ENCODE results near the gene HMOX1.

HMOX1 gene

DNA sequence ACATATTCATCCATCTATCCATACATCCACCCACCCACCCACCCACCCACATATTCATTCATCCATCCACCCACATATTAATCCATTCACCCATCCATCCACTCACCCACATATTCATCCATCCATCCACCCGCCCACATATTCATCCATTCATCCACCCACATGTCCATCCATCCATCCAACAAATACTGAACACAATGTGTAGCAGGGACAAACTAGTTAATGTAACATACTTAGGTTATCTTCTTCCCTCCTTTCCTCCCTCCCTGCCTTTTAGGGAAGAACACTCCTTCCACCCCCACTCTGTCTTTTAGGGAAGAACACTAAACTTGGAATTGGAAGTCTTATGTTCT, 58.4 kb downstream of the HMOX1 start:
- H3K4me3 ChIP-seq (ENCODE audit: low read length): no peak overlapping the region
- TF ChIP-seq, protein P1, sequence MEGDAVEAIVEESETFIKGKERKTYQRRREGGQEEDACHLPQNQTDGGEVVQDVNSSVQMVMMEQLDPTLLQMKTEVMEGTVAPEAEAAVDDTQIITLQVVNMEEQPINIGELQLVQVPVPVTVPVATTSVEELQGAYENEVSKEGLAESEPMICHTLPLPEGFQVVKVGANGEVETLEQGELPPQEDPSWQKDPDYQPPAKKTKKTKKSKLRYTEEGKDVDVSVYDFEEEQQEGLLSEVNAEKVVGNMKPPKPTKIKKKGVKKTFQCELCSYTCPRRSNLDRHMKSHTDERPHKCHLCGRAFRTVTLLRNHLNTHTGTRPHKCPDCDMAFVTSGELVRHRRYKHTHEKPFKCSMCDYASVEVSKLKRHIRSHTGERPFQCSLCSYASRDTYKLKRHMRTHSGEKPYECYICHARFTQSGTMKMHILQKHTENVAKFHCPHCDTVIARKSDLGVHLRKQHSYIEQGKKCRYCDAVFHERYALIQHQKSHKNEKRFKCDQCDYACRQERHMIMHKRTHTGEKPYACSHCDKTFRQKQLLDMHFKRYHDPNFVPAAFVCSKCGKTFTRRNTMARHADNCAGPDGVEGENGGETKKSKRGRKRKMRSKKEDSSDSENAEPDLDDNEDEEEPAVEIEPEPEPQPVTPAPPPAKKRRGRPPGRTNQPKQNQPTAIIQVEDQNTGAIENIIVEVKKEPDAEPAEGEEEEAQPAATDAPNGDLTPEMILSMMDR (IDR thresholded peaks at IDR 0.05; ENCODE audit: insufficient read depth, low read depth, low read length, missing control alignments): no peak
- DNase-seq (ENCODE audit: low read depth): no peak

DNA sequence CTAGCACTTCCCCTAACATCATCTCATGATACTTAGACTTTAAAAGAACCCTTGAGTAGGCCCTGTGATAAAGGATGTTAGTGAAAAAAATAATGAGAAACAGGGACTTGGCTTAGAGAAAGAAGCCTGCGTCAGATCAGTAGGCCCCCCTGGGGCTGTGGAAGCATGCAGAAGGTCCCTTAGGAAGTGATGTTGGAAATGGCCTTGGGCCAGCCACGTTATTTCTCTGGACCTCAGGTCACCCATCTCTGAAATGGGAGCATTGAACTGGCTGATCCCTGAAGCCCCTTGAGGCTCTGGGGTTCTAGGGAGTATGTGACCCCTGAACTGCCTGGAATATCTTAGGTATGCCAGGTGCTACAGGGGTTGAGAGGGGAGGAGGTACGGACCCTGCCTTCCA, 59.2 kb downstream of the HMOX1 start:
- H3K4me3 ChIP-seq (ENCODE audit: low read length): no peak overlapping the region
- TF ChIP-seq, protein P1 (IDR thresholded peaks at IDR 0.05; ENCODE audit: insufficient read depth, low read depth, low read length, missing control alignments): no peak
- no peak for DNase-seq (ENCODE audit: low read depth)

DNA sequence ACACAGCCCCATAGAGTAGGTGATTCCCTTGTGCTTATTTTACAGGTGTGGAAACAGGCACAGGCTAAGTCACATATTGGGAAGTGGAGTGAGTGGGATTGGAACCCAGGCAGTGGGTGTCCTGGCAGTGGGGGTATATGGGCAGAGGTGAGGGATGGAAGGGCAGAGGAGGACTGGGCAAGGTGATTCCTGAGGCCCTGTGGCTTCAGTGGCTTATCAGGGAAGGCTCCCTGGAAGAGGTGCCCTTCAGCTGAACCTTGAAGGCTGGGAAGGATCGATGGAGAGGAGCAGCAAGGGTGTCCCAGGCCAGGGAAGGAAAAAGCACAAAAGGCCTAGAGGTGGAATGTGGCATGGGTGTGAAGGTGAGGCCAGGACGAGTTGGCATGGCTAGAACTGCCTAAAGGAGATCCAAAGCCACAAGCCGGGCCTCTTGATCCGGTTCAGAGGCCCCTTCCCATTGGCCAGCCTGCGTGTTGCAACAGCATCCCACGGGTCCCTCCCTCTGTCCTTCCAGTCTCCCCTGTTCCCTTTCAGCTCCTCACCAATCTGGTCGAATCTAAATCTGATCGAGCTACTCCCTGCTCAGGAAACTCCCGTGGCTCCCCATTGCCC, 60.7 kb downstream of the HMOX1 start:
- DNase-seq (ENCODE audit: low read depth): no peak
- no peak overlapping the region for H3K4me3 ChIP-seq (ENCODE audit: low read length)
- TF ChIP-seq, protein P1 (IDR thresholded peaks at IDR 0.05; ENCODE audit: insufficient read depth, low read depth, low read length, missing control alignments): no peak

DNA sequence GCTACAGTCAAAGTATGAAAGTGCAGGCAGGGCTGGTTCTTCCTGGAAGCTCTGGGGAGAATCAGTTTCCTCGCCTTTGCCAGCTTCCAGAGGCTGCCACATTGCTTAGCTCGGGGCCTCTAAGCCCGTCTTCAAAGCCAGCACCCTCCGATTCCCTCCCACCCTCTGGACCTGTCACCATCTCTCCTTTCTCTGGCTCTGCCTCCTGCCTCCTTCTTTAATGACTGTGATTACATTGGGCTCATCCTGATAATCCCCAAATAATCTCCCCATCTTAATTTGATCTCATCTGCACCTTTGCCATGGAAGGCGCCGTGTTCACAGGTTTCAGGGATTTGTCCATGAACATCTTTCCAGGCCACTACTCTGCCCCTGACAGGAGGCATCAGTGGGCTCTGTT, 61.6 kb downstream of the HMOX1 start:
- DNase-seq (ENCODE audit: low read depth): no peak
- TF ChIP-seq, protein P1 (IDR thresholded peaks at IDR 0.05; ENCODE audit: insufficient read depth, low read depth, low read length, missing control alignments): no peak
- no peak overlapping the region for H3K4me3 ChIP-seq (ENCODE audit: low read length)

DNA sequence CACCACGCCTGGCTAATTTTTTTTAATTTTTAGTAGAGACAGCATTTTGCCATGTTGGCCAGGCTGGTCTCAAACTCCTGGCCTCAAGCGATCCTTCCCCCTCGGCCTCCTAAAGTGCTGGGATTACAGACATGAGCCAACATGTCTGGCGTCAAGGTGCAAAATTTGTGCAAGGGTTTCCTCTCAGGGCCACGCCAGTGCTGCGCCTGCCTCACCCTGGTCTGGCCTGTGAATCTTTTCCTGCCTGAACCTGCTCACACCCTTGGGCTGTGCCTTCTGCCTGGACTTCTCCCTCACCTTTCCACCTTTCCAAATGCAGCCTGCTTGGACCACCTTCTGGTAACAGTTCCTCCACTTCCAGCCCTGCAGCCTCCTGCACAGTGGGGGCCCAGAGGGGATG, 62.4 kb downstream of the HMOX1 start:
- TF ChIP-seq, protein P1 (IDR thresholded peaks at IDR 0.05; ENCODE audit: insufficient read depth, low read depth, low read length, missing control alignments): no peak
- H3K4me3 ChIP-seq (ENCODE audit: low read length): no peak overlapping the region
- DNase-seq (ENCODE audit: low read depth): peak; percentile 77
